K562 (cell line): ENCODE results near the gene CFAP221. TPM values are rescaled to one million over a fixed set of nuclear protein-coding genes. Genes with fewer than 3 reads are reported as not detected.

Experiments used
- ATAC-seq: fragments of 200-7000 bp; cut with Tn5 transposase; 3 replicates; pipeline ENCODE4 v1.9.1; 2020; ENCODE audit warnings: moderate library complexity
- BruUV-seq: library from RNA; stranded (reverse); fragments of 400-500 nt; replicated peaks from 2 replicates; lab custom pipeline; 2021; lab: Mats Ljungman, UMichigan
- CTCF ChIA-PET: fragments of 300-600 bp; formaldehyde crosslinking; extraction: SDS; loops from one replicate; lab custom pipeline; 2021; ENCODE audit warnings: low intra/inter-chr PET ratio; lab: Yijun Ruan, JAX
- POLR2A ChIA-PET: fragments of 300-600, 350-650 bp; sonication (Branson Sonifier 250); formaldehyde crosslinking; extraction: SDS; loops from one replicate; lab custom pipeline; 2021; ENCODE audit warnings: antibody characterized with exemption, inconsistent platforms; lab: Yijun Ruan, JAX
- DNase-seq, 4 experiments: peaks; one replicate each; pipeline versions ENCODE4 v3.0.0 to v3.0.0-alpha.2; 2011 to 2018; ENCODE audit warnings: low spot score in 3 of 4, mixed read lengths in 3 of 4; ENCODE audit errors: extremely low read depth in 1 of 4
- FAIRE-seq: peaks from 2 replicates; lab custom pipeline; 2011; peaks lifted over from hg19 to GRCh38; lab: Jason Lieb, UNC
- H2AFZ ChIP-seq: 2 replicates; pipeline ENCODE4 v1.6.0; 2011; ENCODE audit warnings: low read depth, low read length, control low read depth, inconsistent platforms
- H3K27ac ChIP-seq: fragments of 200-600 bp; 3 replicates; pipeline ENCODE4 v1.8.0; 2011; ENCODE audit warnings: low read depth, mild to moderate bottlenecking, control low read depth, inconsistent platforms, low read length, moderate library complexity, mixed read lengths; ENCODE audit errors: extremely low read depth
- H3K27me3 ChIP-seq, 2 experiments: fragments of 300-600 bp in 1 of 2; 2 replicates in 1 of 2; 3 replicates in 1 of 2; pipeline versions ENCODE4 v1.6.0 to v1.8.0; 2011; ENCODE audit warnings: inconsistent platforms in 2 of 2, low read length in 2 of 2, mild to moderate bottlenecking in 1 of 2, mixed read lengths in 1 of 2, moderate library complexity in 1 of 2; ENCODE audit not compliant: control insufficient read depth in 2 of 2, insufficient read depth in 2 of 2
- H3K36me3 ChIP-seq: fragments of 300-600 bp; 3 replicates; pipeline ENCODE4 v1.8.0; 2011; ENCODE audit warnings: mild to moderate bottlenecking, low read length, inconsistent platforms; ENCODE audit not compliant: control insufficient read depth, insufficient read depth
- H3K4me1 ChIP-seq, 2 experiments: fragments of 200-600 bp in 1 of 2; replicated peaks in 1 of 2; 2 replicates in 1 of 2; 3 replicates in 1 of 2; pipeline versions ENCODE4 v1.5.1 to v1.8.0; 2011; ENCODE audit warnings: inconsistent platforms in 2 of 2, low read length in 2 of 2, mild to moderate bottlenecking in 1 of 2, mixed read lengths in 1 of 2, moderate library complexity in 1 of 2; ENCODE audit not compliant: control insufficient read depth in 2 of 2, insufficient read depth in 2 of 2
- H3K4me2 ChIP-seq: 2 replicates; pipeline ENCODE4 v1.6.1; 2011; ENCODE audit warnings: low read length, control low read depth, inconsistent platforms, mixed read lengths; ENCODE audit not compliant: insufficient read depth
- H3K4me3 ChIP-seq: fragments of 200-600 bp; sonication (generic), shearing (Covaris generic); 2 replicates; pipeline ENCODE4 v1.5.1; 2016; ENCODE audit warnings: control low read depth, inconsistent platforms
- H3K79me2 ChIP-seq: fragments of 200-600 bp; 3 replicates; pipeline ENCODE4 v1.8.0; 2011; ENCODE audit warnings: low read length, inconsistent platforms; ENCODE audit not compliant: control insufficient read depth, insufficient read depth
- H3K9ac ChIP-seq, 2 experiments: 2 replicates each; pipeline versions ENCODE4 v1.6.0 to v1.6.1; 2011; ENCODE audit warnings: low read depth in 2 of 2, low read length in 2 of 2, control low read depth in 1 of 2, inconsistent platforms in 1 of 2, mild to moderate bottlenecking in 1 of 2, mixed read lengths in 1 of 2; ENCODE audit not compliant: insufficient read depth in 1 of 2
- H3K9me1 ChIP-seq: one replicate; pipeline ENCODE4 v1.6.0; 2011; ENCODE audit warnings: inconsistent platforms, mild to moderate bottlenecking, low read length, moderate library complexity; ENCODE audit not compliant: control insufficient read depth, insufficient read depth
- H3K9me3 ChIP-seq: replicated peaks from 2 replicates; pipeline ENCODE4 v1.5.1; 2011; ENCODE audit warnings: low read depth, low read length, inconsistent platforms; ENCODE audit not compliant: control insufficient read depth, insufficient read depth
- H4K20me1 ChIP-seq: replicated peaks from 2 replicates; pipeline ENCODE4 v1.6.1; 2011; ENCODE audit warnings: low read length, inconsistent platforms, mixed read lengths; ENCODE audit not compliant: control insufficient read depth, insufficient read depth
- GABPB2 ChIP-seq: fragments of 250-450 bp; sonication (Bioruptor Pico); conservative IDR thresholded peaks from 2 replicates; pipeline ENCODE4 v1.5.1; 2021; ENCODE audit warnings: mild to moderate bottlenecking
- MEIS2 ChIP-seq: fragments of 450-650 bp; IDR thresholded peaks from 2 replicates; pipeline ENCODE4 v1.6.1; 2014; ENCODE audit warnings: mild to moderate bottlenecking; ENCODE audit not compliant: partially characterized antibody
- PBX2 ChIP-seq, 2 experiments: IDR thresholded peaks in 1 of 2; conservative IDR thresholded peaks in 1 of 2; 2 replicates each; pipeline ENCODE4 v1.6.1; 2016; ENCODE audit warnings: low read depth in 2 of 2, mild to moderate bottlenecking in 1 of 2, missing compliant biosample characterization in 1 of 2, missing genetic modification characterization in 1 of 2, moderate library complexity in 1 of 2
- PKNOX1 ChIP-seq: fragments of 450-650 bp; IDR thresholded peaks from 2 replicates; pipeline ENCODE4 v1.6.1; 2016
- WGBS: fragments of 100-300 bp; shearing (Covaris generic); methylation state at CpG from one replicate; pipeline ENCODE4 v1.1.6; 2016; ENCODE audit warnings: low coverage, mixed read lengths; ENCODE audit not compliant: insufficient coverage; ENCODE audit errors: missing lambda C conversion rate; 5-methylcytosine and 5-hydroxymethylcytosine counted together
- in situ Hi-C: fragments of 300-500 bp; cut with MboI; formaldehyde crosslinking; loops from 4 replicates; pipeline ENCODE4 v1.15.0; 2018; ENCODE audit warnings: inconsistent platforms, mixed read lengths
- intact Hi-C: fragments of 100-400 bp; cut with micrococcal nuclease; formaldehyde crosslinking; loops from 2 replicates; pipeline ENCODE4 v1.14.2; 2022
- polyA plus RNA-seq, 8 experiments: library from polyadenylated mRNA; depleted of rRNA in 4 of 8; stranded (reverse) in 5 of 8; unstranded in 3 of 8; fragments of >200 nt; fragmentation: Nextera tagmentation in 2 of 8; fragmentation: Illumina TruSeq in 1 of 8; extraction: Ambion mirVana in 2 of 8; extraction: Trizol in 1 of 8; gene quantifications; 2 replicates each; pipeline versions ENCODE4 v1.2.1 to v1.2.3, GENCODE V29; 2011 to 2014; ENCODE audit warnings: inconsistent platforms in 1 of 8, missing spikeins in 1 of 8
- total RNA-seq, 7 experiments: library from RNA; depleted of rRNA in 6 of 7; stranded (reverse); fragments of >200 nt in 6 of 7; fragmentation: Illumina TruSeq in 2 of 7; extraction: Trizol in 2 of 7; gene quantifications; 2 replicates each; pipeline versions ENCODE4 v1.2.1 to v1.2.3, GENCODE V29; 2011 to 2021; ENCODE audit warnings: low replicate concordance in 1 of 7

The CFAP221 gene
- total and polyA plus RNA-seq, 9 of the 15 experiments (the other 6 are each of a cell fraction or from before 2014, with no cell fraction given) = 0.09 to 1.4 (median 0.65) TPM

- peak; percentile 31; the same call in 1 of the 2 replicates for TF ChIP-seq PKNOX1
- no peak for TF ChIP-seq PBX2 (CRISPR knock-in tag; IDR thresholded peaks at IDR 0.05; ENCODE audit: low read depth)
- TF ChIP-seq PBX2 (tag; conservative IDR thresholded peaks at IDR 0.05; ENCODE audit: low read depth) = peak; percentile 66
- no peak for TF ChIP-seq GABPB2 (CRISPR knock-in tag)
- peak; percentile 60 for TF ChIP-seq MEIS2
- 0 out of 2 replicates have a peak, but pooled peaks cover 3% of the 10 kb centered on the region for H4K20me1 ChIP-seq
- H3K79me2 ChIP-seq = no peaks in the 10 kb centered on the region
- DNase-seq (no peak), ATAC-seq (no peak), FAIRE-seq (no peak)
- POLR2A ChIA-PET = interaction anchor here (0.6 to 1.4 kb wide), 3 partner anchors 17 to 1531 kb away, joined by 3 to 4 read pairs (median 3); no protein-coding TSS in a partner anchor
- no peak overlapping the region for H3K9ac ChIP-seq
- no peaks in the 10 kb centered on the region for H3K27me3 ChIP-seq
- no peak overlapping the region for H2AFZ ChIP-seq
- CTCF ChIA-PET = no interaction called here
- in situ Hi-C loops (no loop called here), intact Hi-C loops (no loop called here)
- 55% methylated on average over 2 of the region's 2 CpGs for WGBS
- no peak overlapping the region for H3K4me3 ChIP-seq
- no peak overlapping the region for H3K27ac ChIP-seq
- no peaks in the 10 kb centered on the region for H3K36me3 ChIP-seq
- no peaks in the 10 kb centered on the region for H3K9me3 ChIP-seq
- no peaks in the 10 kb centered on the region for H3K9me1 ChIP-seq
- H3K4me2 ChIP-seq = no peak overlapping the region
- no TSS peak for BruUV-seq
- peaks cover 13 to 16% of the 10 kb centered on the region in 2 experiments for H3K4me1 ChIP-seq
Observed at GRCh38 chr2:119548516-119549120, 4.4 kb downstream of the CFAP221 start.
